HepG2 (cell line): Measurements from ENCODE around the gene SMYD5. TPM values are rescaled to one million over a fixed set of nuclear protein-coding genes. Genes with fewer than 3 reads are reported as not detected.

ENCODE experiments used
- ETV6 ChIP-seq: sonication (generic); formaldehyde crosslinking; conservative IDR thresholded peaks from 2 replicates; pipeline ENCODE4 v1.4.0; 2020; ENCODE audit warnings: missing genetic modification reagents
- FOXP1 ChIP-seq, 2 experiments: fragments of 450-650 bp in 1 of 2; IDR thresholded peaks; 2 replicates each; pipeline ENCODE4 v1.6.1; 2017 to 2018; ENCODE audit warnings: antibody characterized with exemption in 1 of 2
- KDM3A ChIP-seq: IDR thresholded peaks from 2 replicates; pipeline ENCODE4 v1.6.1; 2018; ENCODE audit warnings: low read depth, missing compliant biosample characterization
- MAFG ChIP-seq: sonication (generic); formaldehyde crosslinking; IDR thresholded peaks from 2 replicates; pipeline ENCODE4 v1.5.1; 2020; ENCODE audit warnings: mild to moderate bottlenecking, missing genetic modification reagents
- PAX8 ChIP-seq: sonication (generic); formaldehyde crosslinking; IDR thresholded peaks from 2 replicates; pipeline ENCODE4 v1.8.0; 2022; ENCODE audit warnings: mild to moderate bottlenecking, missing genetic modification reagents, borderline replicate concordance
- PHF21A ChIP-seq: sonication (generic); formaldehyde crosslinking; IDR thresholded peaks from 2 replicates; pipeline ENCODE4 v1.5.0; 2020; ENCODE audit warnings: mild to moderate bottlenecking, missing genetic modification reagents
- TARDBP ChIP-seq: sonication (generic); formaldehyde crosslinking; IDR thresholded peaks from 2 replicates; pipeline ENCODE4 v1.8.0; 2022; ENCODE audit warnings: mild to moderate bottlenecking, missing genetic modification reagents
- TIGD3 ChIP-seq: sonication (generic); formaldehyde crosslinking; IDR thresholded peaks from 2 replicates; pipeline ENCODE4 v1.5.1; 2020; ENCODE audit warnings: mild to moderate bottlenecking, missing genetic modification reagents, borderline replicate concordance
- U2AF1 ChIP-seq: fragments of 200-400 bp; formaldehyde crosslinking; optimal IDR thresholded peaks from 2 replicates; pipeline ENCODE3; 2017; ENCODE audit warnings: mild to moderate bottlenecking, low read depth, low read length
- XBP1 ChIP-seq: sonication (generic); formaldehyde crosslinking; IDR thresholded peaks from 2 replicates; pipeline ENCODE4 v1.5.0; 2020; ENCODE audit warnings: missing genetic modification reagents
- ZNF496 ChIP-seq: sonication (generic); formaldehyde crosslinking; IDR thresholded peaks from 2 replicates; pipeline ENCODE4 v1.8.1; 2023; ENCODE audit warnings: mild to moderate bottlenecking, moderate library complexity, missing genetic modification reagents; ENCODE audit not compliant: insufficient replicate concordance
- ZNF598 ChIP-seq: sonication (generic); formaldehyde crosslinking; IDR thresholded peaks from 2 replicates; pipeline ENCODE4 v1.5.1; 2020; ENCODE audit warnings: mild to moderate bottlenecking, missing genetic modification reagents, borderline replicate concordance
- ZNF670 ChIP-seq: sonication (generic); formaldehyde crosslinking; IDR thresholded peaks from 2 replicates; pipeline ENCODE4 v1.8.0; 2022; ENCODE audit warnings: mild to moderate bottlenecking, missing genetic modification reagents, borderline replicate concordance
- ZNF850 ChIP-seq: sonication (generic); formaldehyde crosslinking; conservative IDR thresholded peaks from 2 replicates; pipeline ENCODE4 v1.9.0; 2021; ENCODE audit warnings: mild to moderate bottlenecking, missing genetic modification reagents
- ZSCAN29 ChIP-seq: sonication (generic); formaldehyde crosslinking; conservative IDR thresholded peaks from 2 replicates; pipeline ENCODE4 v1.4.0; 2020; ENCODE audit warnings: mild to moderate bottlenecking, missing genetic modification reagents
- polyA plus RNA-seq, 8 experiments: library from polyadenylated mRNA; depleted of rRNA in 3 of 8; stranded (reverse) in 7 of 8; unstranded in 1 of 8; fragments of >200 nt; fragmentation: Illumina TruSeq in 4 of 8; extraction: Trizol in 4 of 8; gene quantifications; 2 replicates each; pipeline versions ENCODE4 v1.2.1 to v1.2.3, GENCODE V29; 2011 to 2016; ENCODE audit warnings: low read depth in 4 of 8, missing spikeins in 1 of 8, mixed read lengths in 1 of 8; ENCODE audit not compliant: insufficient read depth in 1 of 8
- total RNA-seq, 5 experiments: library from RNA; depleted of rRNA; stranded (reverse); fragments of >200 nt; fragmentation: Illumina TruSeq; extraction: Trizol; gene quantifications; 2 replicates each; pipeline ENCODE4 v1.2.3, GENCODE V29; 2016; ENCODE audit warnings: low read depth in 1 of 5
- TF ChIP-seq, protein P1 (sequence below): sonication (generic); formaldehyde crosslinking; IDR thresholded peaks from 2 replicates; pipeline ENCODE4 v1.4.0; 2020; ENCODE audit warnings: missing genetic modification reagents
- TF ChIP-seq, protein P2 (sequence below): IDR thresholded peaks from 2 replicates; pipeline ENCODE4 v1.6.1; 2012; ENCODE audit warnings: inconsistent platforms
- TF ChIP-seq, protein P3 (sequence below): sonication (generic); formaldehyde crosslinking; IDR thresholded peaks from 2 replicates; pipeline ENCODE4 v1.4.0; 2020; ENCODE audit warnings: mild to moderate bottlenecking, missing genetic modification reagents
- TF ChIP-seq, protein P4 (sequence below): fragments of 450-650 bp; IDR thresholded peaks from 2 replicates; pipeline ENCODE4 v1.6.1; 2017; ENCODE audit warnings: mild to moderate bottlenecking
- TF ChIP-seq, protein P5 (sequence below): fragments of 450-650 bp; IDR thresholded peaks from 2 replicates; pipeline ENCODE4 v1.6.1; 2016

SMYD5 gene
- total and polyA plus RNA-seq, 2 of the 13 experiments (the other 11 are each of a cell fraction or from before 2014, with no cell fraction given): 55.8 to 70.4 TPM

DNA sequence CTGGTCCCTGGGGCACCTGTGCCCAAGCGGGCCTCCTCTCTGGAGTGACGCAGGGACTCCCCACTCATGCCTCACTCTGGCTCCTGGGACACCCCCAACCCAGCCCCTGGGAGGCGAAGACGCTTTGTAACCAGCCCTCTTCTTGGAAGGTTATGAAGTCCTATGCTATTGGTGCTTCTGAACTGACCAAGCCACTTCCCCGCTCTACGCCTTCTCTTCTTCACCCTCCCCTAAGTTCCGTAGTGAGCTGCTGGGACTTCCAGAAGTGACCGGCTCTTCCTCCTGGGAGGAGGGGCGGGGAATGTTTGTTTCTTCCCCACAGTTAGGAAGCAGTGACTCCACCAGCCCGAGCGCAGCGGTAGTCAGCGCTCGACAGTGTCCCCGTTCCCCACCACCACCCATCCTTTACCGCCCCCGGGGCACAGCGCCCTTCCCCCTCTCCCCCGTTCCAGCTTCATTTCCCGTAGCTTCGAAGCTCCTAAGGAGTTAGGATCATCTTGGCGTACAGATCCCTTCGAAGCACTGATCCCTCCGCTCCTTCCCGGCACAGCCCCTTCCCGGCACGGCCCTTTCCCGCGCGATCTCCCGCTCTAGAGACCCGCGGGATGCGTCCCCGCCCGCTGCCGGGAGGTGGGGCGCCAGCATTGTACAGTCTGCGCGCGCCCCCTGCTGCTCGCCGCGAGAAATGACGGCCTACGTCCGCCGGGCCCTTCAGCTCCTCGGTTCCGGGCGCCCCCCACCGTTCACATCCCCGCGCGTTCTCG lies 37.0 kb upstream of the SMYD5 start (continued):
- TF ChIP-seq ZSCAN29 (CRISPR knock-in tag) (peak; percentile 89), TIGD3 (no peak), FOXP1 (IDR thresholded peaks at IDR 0.05) (no peak), FOXP1 (CRISPR knock-in tag; IDR thresholded peaks at IDR 0.05) (0 out of 2 replicates have a peak, but pooled peaks have one; percentile 13), PHF21A (CRISPR knock-in tag) (peak; percentile 80; the same call in 1 of the 2 replicates), KDM3A (peak; percentile 96), PAX8 (CRISPR knock-in tag) (no peak), XBP1 (CRISPR knock-in tag) (no peak), U2AF1 (no peak), ETV6 (CRISPR knock-in tag) (no peak), MAFG (CRISPR knock-in tag) (no peak), ZNF850 (CRISPR knock-in tag) (no peak), ZNF670 (CRISPR knock-in tag) (peak; percentile 81; the same call in 1 of the 2 replicates), TARDBP (CRISPR knock-in tag) (peak; percentile 75; the same call in 1 of the 2 replicates), ZNF496 (CRISPR knock-in tag) (no peak), ZNF598 (no peak)
- TF ChIP-seq, protein P1, sequence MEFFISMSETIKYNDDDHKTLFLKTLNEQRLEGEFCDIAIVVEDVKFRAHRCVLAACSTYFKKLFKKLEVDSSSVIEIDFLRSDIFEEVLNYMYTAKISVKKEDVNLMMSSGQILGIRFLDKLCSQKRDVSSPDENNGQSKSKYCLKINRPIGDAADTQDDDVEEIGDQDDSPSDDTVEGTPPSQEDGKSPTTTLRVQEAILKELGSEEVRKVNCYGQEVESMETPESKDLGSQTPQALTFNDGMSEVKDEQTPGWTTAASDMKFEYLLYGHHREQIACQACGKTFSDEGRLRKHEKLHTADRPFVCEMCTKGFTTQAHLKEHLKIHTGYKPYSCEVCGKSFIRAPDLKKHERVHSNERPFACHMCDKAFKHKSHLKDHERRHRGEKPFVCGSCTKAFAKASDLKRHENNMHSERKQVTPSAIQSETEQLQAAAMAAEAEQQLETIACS (CRISPR knock-in tag): peak; percentile 94
- TF ChIP-seq, protein P2, sequence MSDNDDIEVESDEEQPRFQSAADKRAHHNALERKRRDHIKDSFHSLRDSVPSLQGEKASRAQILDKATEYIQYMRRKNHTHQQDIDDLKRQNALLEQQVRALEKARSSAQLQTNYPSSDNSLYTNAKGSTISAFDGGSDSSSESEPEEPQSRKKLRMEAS: peak; percentile 92
- TF ChIP-seq, protein P3, sequence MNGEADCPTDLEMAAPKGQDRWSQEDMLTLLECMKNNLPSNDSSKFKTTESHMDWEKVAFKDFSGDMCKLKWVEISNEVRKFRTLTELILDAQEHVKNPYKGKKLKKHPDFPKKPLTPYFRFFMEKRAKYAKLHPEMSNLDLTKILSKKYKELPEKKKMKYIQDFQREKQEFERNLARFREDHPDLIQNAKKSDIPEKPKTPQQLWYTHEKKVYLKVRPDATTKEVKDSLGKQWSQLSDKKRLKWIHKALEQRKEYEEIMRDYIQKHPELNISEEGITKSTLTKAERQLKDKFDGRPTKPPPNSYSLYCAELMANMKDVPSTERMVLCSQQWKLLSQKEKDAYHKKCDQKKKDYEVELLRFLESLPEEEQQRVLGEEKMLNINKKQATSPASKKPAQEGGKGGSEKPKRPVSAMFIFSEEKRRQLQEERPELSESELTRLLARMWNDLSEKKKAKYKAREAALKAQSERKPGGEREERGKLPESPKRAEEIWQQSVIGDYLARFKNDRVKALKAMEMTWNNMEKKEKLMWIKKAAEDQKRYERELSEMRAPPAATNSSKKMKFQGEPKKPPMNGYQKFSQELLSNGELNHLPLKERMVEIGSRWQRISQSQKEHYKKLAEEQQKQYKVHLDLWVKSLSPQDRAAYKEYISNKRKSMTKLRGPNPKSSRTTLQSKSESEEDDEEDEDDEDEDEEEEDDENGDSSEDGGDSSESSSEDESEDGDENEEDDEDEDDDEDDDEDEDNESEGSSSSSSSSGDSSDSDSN (CRISPR knock-in tag): peak; percentile 88
- TF ChIP-seq, protein P4, sequence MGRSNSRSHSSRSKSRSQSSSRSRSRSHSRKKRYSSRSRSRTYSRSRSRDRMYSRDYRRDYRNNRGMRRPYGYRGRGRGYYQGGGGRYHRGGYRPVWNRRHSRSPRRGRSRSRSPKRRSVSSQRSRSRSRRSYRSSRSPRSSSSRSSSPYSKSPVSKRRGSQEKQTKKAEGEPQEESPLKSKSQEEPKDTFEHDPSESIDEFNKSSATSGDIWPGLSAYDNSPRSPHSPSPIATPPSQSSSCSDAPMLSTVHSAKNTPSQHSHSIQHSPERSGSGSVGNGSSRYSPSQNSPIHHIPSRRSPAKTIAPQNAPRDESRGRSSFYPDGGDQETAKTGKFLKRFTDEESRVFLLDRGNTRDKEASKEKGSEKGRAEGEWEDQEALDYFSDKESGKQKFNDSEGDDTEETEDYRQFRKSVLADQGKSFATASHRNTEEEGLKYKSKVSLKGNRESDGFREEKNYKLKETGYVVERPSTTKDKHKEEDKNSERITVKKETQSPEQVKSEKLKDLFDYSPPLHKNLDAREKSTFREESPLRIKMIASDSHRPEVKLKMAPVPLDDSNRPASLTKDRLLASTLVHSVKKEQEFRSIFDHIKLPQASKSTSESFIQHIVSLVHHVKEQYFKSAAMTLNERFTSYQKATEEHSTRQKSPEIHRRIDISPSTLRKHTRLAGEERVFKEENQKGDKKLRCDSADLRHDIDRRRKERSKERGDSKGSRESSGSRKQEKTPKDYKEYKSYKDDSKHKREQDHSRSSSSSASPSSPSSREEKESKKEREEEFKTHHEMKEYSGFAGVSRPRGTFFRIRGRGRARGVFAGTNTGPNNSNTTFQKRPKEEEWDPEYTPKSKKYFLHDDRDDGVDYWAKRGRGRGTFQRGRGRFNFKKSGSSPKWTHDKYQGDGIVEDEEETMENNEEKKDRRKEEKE: no peak
- TF ChIP-seq, protein P5, sequence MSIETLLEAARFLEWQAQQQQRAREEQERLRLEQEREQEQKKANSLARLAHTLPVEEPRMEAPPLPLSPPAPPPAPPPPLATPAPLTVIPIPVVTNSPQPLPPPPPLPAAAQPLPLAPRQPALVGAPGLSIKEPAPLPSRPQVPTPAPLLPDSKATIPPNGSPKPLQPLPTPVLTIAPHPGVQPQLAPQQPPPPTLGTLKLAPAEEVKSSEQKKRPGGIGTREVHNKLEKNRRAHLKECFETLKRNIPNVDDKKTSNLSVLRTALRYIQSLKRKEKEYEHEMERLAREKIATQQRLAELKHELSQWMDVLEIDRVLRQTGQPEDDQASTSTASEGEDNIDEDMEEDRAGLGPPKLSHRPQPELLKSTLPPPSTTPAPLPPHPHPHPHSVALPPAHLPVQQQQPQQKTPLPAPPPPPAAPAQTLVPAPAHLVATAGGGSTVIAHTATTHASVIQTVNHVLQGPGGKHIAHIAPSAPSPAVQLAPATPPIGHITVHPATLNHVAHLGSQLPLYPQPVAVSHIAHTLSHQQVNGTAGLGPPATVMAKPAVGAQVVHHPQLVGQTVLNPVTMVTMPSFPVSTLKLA: no peak
